DND-41 (cell line): ENCODE data around the gene IMPACT.

Experiments
- ATAC-seq: fragments of 200-7000 bp; cut with Tn5 transposase; 3 replicates; pipeline ENCODE4 v1.9.1; 2021; ENCODE audit warnings: low read depth; ENCODE audit not compliant: insufficient read depth
- DNase-seq: peaks from one replicate; pipeline ENCODE4 v3.0.0-alpha.2; 2020
- H2AFZ ChIP-seq: 2 replicates; pipeline ENCODE4 v1.6.0; 2012; ENCODE audit warnings: low read depth, low read length
- H3K27ac ChIP-seq: 2 replicates; pipeline ENCODE4 v1.5.1; 2012; ENCODE audit warnings: low read length, inconsistent platforms
- H3K27me3 ChIP-seq: fragments of 200-600 bp; sonication (generic); 2 replicates; pipeline ENCODE4 v1.6.0; 2012; ENCODE audit warnings: low read length, mild to moderate bottlenecking, inconsistent platforms; ENCODE audit not compliant: insufficient read depth, poor library complexity
- H3K36me3 ChIP-seq: 2 replicates; pipeline ENCODE4 v1.5.1; 2012; ENCODE audit warnings: low read length, inconsistent platforms; ENCODE audit not compliant: insufficient read depth
- H3K4me1 ChIP-seq: 2 replicates; pipeline ENCODE4 v1.5.1; 2012; ENCODE audit warnings: mild to moderate bottlenecking, low read length; ENCODE audit not compliant: insufficient read depth
- H3K4me2 ChIP-seq: 2 replicates; pipeline ENCODE4 v1.6.0; 2012; ENCODE audit warnings: mild to moderate bottlenecking, moderate library complexity, low read length, inconsistent platforms; ENCODE audit not compliant: insufficient read depth
- H3K4me3 ChIP-seq, 2 experiments: fragments of 200-600 bp in 1 of 2; shearing (Covaris generic) in 1 of 2; 2 replicates each; pipeline ENCODE4 v1.5.1; 2012 to 2016; ENCODE audit warnings: inconsistent platforms in 2 of 2, low read length in 2 of 2, mild to moderate bottlenecking in 2 of 2, low read depth in 1 of 2, moderate library complexity in 1 of 2
- H3K79me2 ChIP-seq: 2 replicates; pipeline ENCODE4 v1.6.0; 2012; ENCODE audit warnings: low read length, inconsistent platforms; ENCODE audit not compliant: insufficient read depth
- H3K9ac ChIP-seq: 2 replicates; pipeline ENCODE4 v1.6.0; 2012; ENCODE audit warnings: low read depth, mild to moderate bottlenecking, inconsistent platforms, low read length, moderate library complexity
- H3K9me3 ChIP-seq: 2 replicates; pipeline ENCODE4 v1.5.1; 2012; ENCODE audit warnings: low read length, moderate library complexity, mild to moderate bottlenecking, inconsistent platforms; ENCODE audit not compliant: insufficient read depth, severe bottlenecking
- H4K20me1 ChIP-seq: 2 replicates; pipeline ENCODE4 v1.6.0; 2012; ENCODE audit warnings: low read length; ENCODE audit not compliant: insufficient read depth
- EZH2 ChIP-seq: IDR thresholded peaks from 3 replicates; pipeline ENCODE4 v1.6.1; 2012; ENCODE audit warnings: borderline replicate concordance, low read depth, mild to moderate bottlenecking, moderate library complexity, low read length, inconsistent platforms; ENCODE audit not compliant: severe bottlenecking
- TF ChIP-seq, protein P1 (sequence below): IDR thresholded peaks from 2 replicates; pipeline ENCODE4 v1.5.1; 2012; ENCODE audit warnings: borderline replicate concordance, low read length, moderate library complexity, mild to moderate bottlenecking; ENCODE audit not compliant: poor library complexity, severe bottlenecking; ENCODE audit errors: extremely low read depth

Gene IMPACT

DNA sequence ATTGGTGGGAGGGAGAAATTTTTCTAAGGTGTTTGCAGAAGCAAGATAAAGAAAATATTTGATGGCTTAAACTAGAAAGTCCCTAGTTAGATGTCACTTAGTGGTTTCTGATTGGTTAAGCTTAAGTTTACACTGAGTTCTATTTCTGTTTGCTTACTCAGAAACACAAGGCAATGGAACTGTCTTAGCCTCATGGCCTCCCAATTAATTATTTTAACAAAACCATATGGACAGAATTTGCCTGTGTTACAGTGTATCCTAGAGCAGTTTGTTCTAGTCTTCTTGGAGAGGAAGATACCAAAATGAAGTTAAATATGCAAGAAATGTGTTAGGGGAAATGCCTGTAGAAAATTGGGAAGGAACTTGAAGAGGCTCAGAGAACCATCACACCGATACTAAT is 4.6 kb upstream of the IMPACT start:
- no peaks in the 10 kb centered on the region for H3K36me3 ChIP-seq
- no peaks in the 10 kb centered on the region for H3K79me2 ChIP-seq
- H3K27ac ChIP-seq, result no peak overlapping the region
- DNase-seq (no peak), ATAC-seq (no peak)
- H4K20me1 ChIP-seq, result no peaks in the 10 kb centered on the region
- H3K4me3 ChIP-seq, result no peak overlapping the region
- no peak overlapping the region for H3K4me2 ChIP-seq
- no peaks in the 10 kb centered on the region for H3K9me3 ChIP-seq
- no peak for TF ChIP-seq EZH2
- TF ChIP-seq, protein P1, sequence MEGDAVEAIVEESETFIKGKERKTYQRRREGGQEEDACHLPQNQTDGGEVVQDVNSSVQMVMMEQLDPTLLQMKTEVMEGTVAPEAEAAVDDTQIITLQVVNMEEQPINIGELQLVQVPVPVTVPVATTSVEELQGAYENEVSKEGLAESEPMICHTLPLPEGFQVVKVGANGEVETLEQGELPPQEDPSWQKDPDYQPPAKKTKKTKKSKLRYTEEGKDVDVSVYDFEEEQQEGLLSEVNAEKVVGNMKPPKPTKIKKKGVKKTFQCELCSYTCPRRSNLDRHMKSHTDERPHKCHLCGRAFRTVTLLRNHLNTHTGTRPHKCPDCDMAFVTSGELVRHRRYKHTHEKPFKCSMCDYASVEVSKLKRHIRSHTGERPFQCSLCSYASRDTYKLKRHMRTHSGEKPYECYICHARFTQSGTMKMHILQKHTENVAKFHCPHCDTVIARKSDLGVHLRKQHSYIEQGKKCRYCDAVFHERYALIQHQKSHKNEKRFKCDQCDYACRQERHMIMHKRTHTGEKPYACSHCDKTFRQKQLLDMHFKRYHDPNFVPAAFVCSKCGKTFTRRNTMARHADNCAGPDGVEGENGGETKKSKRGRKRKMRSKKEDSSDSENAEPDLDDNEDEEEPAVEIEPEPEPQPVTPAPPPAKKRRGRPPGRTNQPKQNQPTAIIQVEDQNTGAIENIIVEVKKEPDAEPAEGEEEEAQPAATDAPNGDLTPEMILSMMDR, result no peak
- H3K4me1 ChIP-seq, result no peaks in the 10 kb centered on the region
- H2AFZ ChIP-seq, result no peak overlapping the region
- peaks cover 2% of the 10 kb centered on the region for H3K27me3 ChIP-seq
- no peak overlapping the region for H3K9ac ChIP-seq

DNA sequence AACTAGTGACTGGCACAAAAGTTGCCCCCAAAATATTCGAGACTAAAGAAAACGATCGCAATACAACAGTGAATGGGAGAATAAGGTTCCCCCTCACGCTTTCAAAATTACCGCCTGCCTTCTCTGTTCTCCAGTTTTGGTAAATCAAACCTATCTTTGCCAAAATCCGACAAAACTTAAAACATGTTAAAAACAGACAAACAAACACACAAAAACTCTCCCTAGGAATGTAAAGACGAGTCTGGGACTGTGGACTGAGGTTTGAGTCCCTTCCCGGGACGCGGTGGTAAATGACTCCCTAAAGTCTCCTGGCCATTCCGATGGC is 435 bp upstream of the IMPACT start:
- no peaks in the 10 kb centered on the region for H3K36me3 ChIP-seq
- no peaks in the 10 kb centered on the region for H4K20me1 ChIP-seq
- TF ChIP-seq, protein P1, result no peak
- no peak for TF ChIP-seq EZH2
- no peak overlapping the region for H2AFZ ChIP-seq
- no peak overlapping the region for H3K27ac ChIP-seq
- H3K79me2 ChIP-seq, result no peaks in the 10 kb centered on the region
- peaks cover 2% of the 10 kb centered on the region for H3K27me3 ChIP-seq
- H3K9ac ChIP-seq, result no peak overlapping the region
- H3K9me3 ChIP-seq, result no peaks in the 10 kb centered on the region
- no peaks in the 10 kb centered on the region for H3K4me1 ChIP-seq
- ATAC-seq (no peak), DNase-seq (no peak)
- H3K4me3 ChIP-seq, result no peak overlapping the region
- no peak overlapping the region for H3K4me2 ChIP-seq

DNA sequence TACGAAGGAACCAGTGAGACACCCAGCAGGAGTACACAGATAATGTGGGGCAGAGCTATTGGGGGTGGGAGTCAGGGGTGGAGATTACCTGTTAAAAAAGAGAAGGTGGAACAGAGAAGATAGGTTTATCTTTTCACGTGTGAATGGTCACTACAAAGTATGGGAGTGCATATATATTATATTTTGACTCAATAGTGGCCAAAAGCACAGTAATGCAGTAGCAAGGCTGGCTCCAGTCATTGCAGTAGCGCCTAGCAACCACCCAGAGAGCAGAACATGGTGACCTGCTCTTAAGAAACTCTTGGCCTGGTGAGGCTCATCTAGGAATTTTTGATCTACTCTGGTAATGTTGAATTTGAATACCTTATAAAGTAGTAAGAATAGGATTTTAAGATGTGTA is 1.0 kb downstream of the IMPACT start:
- no peaks in the 10 kb centered on the region for H4K20me1 ChIP-seq
- H3K27ac ChIP-seq, result no peak overlapping the region
- TF ChIP-seq, protein P1, result no peak
- TF ChIP-seq EZH2, result no peak
- no peaks in the 10 kb centered on the region for H3K36me3 ChIP-seq
- no peak overlapping the region for H3K4me2 ChIP-seq
- H3K27me3 ChIP-seq, result peaks cover 1% of the 10 kb centered on the region
- DNase-seq (no peak), ATAC-seq (no peak)
- H3K9ac ChIP-seq, result no peak overlapping the region
- no peak overlapping the region for H3K4me3 ChIP-seq
- H2AFZ ChIP-seq, result no peak overlapping the region
- no peaks in the 10 kb centered on the region for H3K4me1 ChIP-seq
- no peaks in the 10 kb centered on the region for H3K9me3 ChIP-seq
- H3K79me2 ChIP-seq, result no peaks in the 10 kb centered on the region

DNA sequence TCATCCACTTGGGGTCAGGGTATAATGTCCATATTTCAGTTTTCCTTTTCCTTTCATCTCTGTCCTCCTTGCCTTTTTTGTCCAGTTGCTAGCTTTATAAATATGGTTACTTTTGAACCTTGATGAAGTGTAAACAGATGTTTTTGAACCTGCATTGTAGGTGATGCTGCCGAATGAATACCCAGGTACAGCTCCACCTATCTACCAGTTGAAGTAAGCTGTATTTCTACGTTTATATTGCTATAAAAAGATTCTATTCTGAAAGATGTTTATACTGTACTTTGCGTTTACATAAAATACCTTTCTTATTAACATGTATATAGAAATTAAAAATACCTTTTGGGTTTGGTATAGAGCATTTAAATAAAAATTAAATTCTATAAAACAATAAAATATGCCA is 2.2 kb downstream of the IMPACT start:
- ATAC-seq (no peak), DNase-seq (no peak)
- no peaks in the 10 kb centered on the region for H4K20me1 ChIP-seq
- H3K9ac ChIP-seq, result no peak overlapping the region
- H3K36me3 ChIP-seq, result no peaks in the 10 kb centered on the region
- H3K4me3 ChIP-seq, result no peak overlapping the region
- no peaks in the 10 kb centered on the region for H3K4me1 ChIP-seq
- no peak overlapping the region for H2AFZ ChIP-seq
- H3K79me2 ChIP-seq, result no peaks in the 10 kb centered on the region
- H3K27me3 ChIP-seq, result no peaks in the 10 kb centered on the region
- H3K27ac ChIP-seq, result no peak overlapping the region
- H3K4me2 ChIP-seq, result no peak overlapping the region
- H3K9me3 ChIP-seq, result no peaks in the 10 kb centered on the region
- TF ChIP-seq, protein P1, result no peak
- no peak for TF ChIP-seq EZH2
